Fibroblast of mammary gland (primary cell): ENCODE data around the gene LRPPRC.
A peak's percentile ranks its signal among the peaks of the same experiment; 100 is the strongest.
"Not testable (repeated sequence)": the region's sequence is repeated elsewhere in the genome, so short reads cannot be mapped to it uniquely, and the experiment has no call there.

Experiments used
- DNase-seq: peaks from one replicate; pipeline ENCODE4 v3.0.0-alpha.2; 2010; ENCODE audit warnings: low read depth
- H3K4me3 ChIP-seq: 2 replicates; pipeline ENCODE4 v1.5.1; 2011; ENCODE audit warnings: low read depth, mild to moderate bottlenecking, low read length, moderate library complexity; ENCODE audit not compliant: control insufficient read depth
- CTCF ChIP-seq: conservative IDR thresholded peaks from 2 replicates; pipeline ENCODE4 v1.5.1; 2011; ENCODE audit warnings: low read depth, low read length, inconsistent platforms; ENCODE audit not compliant: control insufficient read depth, insufficient read depth

The LRPPRC gene

GRCh38 chr2:44033947-44034346 lies 38.2 kb upstream of the LRPPRC start:
- H3K4me3 ChIP-seq, result no peak overlapping the region
- no peak for DNase-seq
- TF ChIP-seq CTCF, result no peak

GRCh38 chr2:44027076-44027475 lies 31.3 kb upstream of the LRPPRC start:
- not testable (repeated sequence) for H3K4me3 ChIP-seq, DNase-seq

- peak; percentile 56 for DNase-seq
- TF ChIP-seq CTCF, result no peak
- no peak overlapping the region for H3K4me3 ChIP-seq
These were observed 20.5 kb upstream of the LRPPRC start for GRCh38 chr2:44016282-44016681.

- no peak for DNase-seq
- no peak overlapping the region for H3K4me3 ChIP-seq
- TF ChIP-seq CTCF, result no peak
These were observed 19.4 kb upstream of the LRPPRC start for GRCh38 chr2:44015239-44015638.

- H3K4me3 ChIP-seq, DNase-seq: not testable (repeated sequence)
These were observed 17.4 kb upstream of the LRPPRC start for GRCh38 chr2:44013205-44013604.

- H3K4me3 ChIP-seq, result no peak overlapping the region
- DNase-seq, result no peak
- no peak for TF ChIP-seq CTCF
These were observed 14.5 kb upstream of the LRPPRC start for GRCh38 chr2:44010266-44010665.

GRCh38 chr2:44009136-44009735 lies 13.4 kb upstream of the LRPPRC start:
- DNase-seq, result no peak
- no peak overlapping the region for H3K4me3 ChIP-seq
- no peak for TF ChIP-seq CTCF

- no peak for TF ChIP-seq CTCF
- H3K4me3 ChIP-seq, result no peak overlapping the region
- peak; percentile 20 for DNase-seq
These were observed 10.1 kb upstream of the LRPPRC start for GRCh38 chr2:44005846-44006245.
